GM18502 (cell line): ENCODE measurements around the gene GALR3.

Experiments used
- ATAC-seq: cut with Tn5 transposase; IDR thresholded peaks from one replicate; pipeline ENCODE4 v1.9.1; 2021; ENCODE audit warnings: mild to moderate bottlenecking; ENCODE audit not compliant: unreplicated experiment, poor library complexity

The GALR3 gene

GRCh38 chr22:37818409-37819104 lies 4.6 kb upstream of the GALR3 start:
- no peak for ATAC-seq

- ATAC-seq, result no peak
These were observed 4.1 kb upstream of the GALR3 start for GRCh38 chr22:37819105-37819433.

GRCh38 chr22:37820350-37820749 lies 2.8 kb upstream of the GALR3 start:
- ATAC-seq, result no peak

GRCh38 chr22:37822079-37822833 lies 926 bp upstream of the GALR3 start:
- no peak for ATAC-seq

GRCh38 chr22:37824674-37825641 lies 1.8 kb downstream of the GALR3 start:
- no peak for ATAC-seq

- no peak for ATAC-seq
These were observed 3.9 kb downstream of the GALR3 start for GRCh38 chr22:37827056-37827455.

GRCh38 chr22:37830093-37830842 lies 7.1 kb downstream of the GALR3 start:
- no peak for ATAC-seq

- no peak for ATAC-seq
These were observed 8.3 kb downstream of the GALR3 start for GRCh38 chr22:37831472-37831871.

GRCh38 chr22:37832022-37832857 lies 9.1 kb downstream of the GALR3 start:
- ATAC-seq, result no peak

GRCh38 chr22:37842015-37842793 lies 19.0 kb downstream of the GALR3 start:
- ATAC-seq, result no peak

GRCh38 chr22:37843741-37844089 lies 20.5 kb downstream of the GALR3 start:
- ATAC-seq, result peak; percentile 51

- ATAC-seq, result no peak
These were observed 21.7 kb downstream of the GALR3 start for GRCh38 chr22:37844904-37845329.

GRCh38 chr22:37846433-37846832 lies 23.3 kb downstream of the GALR3 start:
- ATAC-seq, result no peak

GRCh38 chr22:37848587-37849088 lies 25.5 kb downstream of the GALR3 start:
- ATAC-seq, result no peak

GRCh38 chr22:37849089-37849751 lies 26.0 kb downstream of the GALR3 start, which contains the start of gene EIF3L:
EIF3L (plus strand) TSS chr22:37849419; CDS start chr22:37849450, 31 bp downstream.
- ATAC-seq, result peak; percentile 65

GRCh38 chr22:37850801-37851200 lies 27.6 kb downstream of the GALR3 start:
- ATAC-seq, result no peak

- no peak for ATAC-seq
These were observed 29.2 kb downstream of the GALR3 start for GRCh38 chr22:37852418-37852817.

- no peak for ATAC-seq
These were observed 31.8 kb downstream of the GALR3 start for GRCh38 chr22:37854946-37855345.
